Stimulated activated CD4-positive, alpha-beta T cell treated with anti-CD3 and anti-CD28 coated beads, Interleukin-12 subunit alpha, Interleukin-12 subunit beta, amount 100 ng/mL, for 24 hours (primary cell): ENCODE measurements around the gene SNX14.

Experiments used
- DNase-seq, 2 experiments: peaks; one replicate each; pipeline ENCODE4 v3.0.0-alpha.2; 2020; ENCODE audit warnings: low read depth in 2 of 2

The SNX14 gene

GRCh38 chr6:85464722-85465150 lies 128.9 kb downstream of the SNX14 start:
- DNase-seq, result peak in 1 of 2 experiments; percentile 18

GRCh38 chr6:85464260-85464644 lies 129.4 kb downstream of the SNX14 start:
- DNase-seq, result peak in 1 of 2 experiments; percentile 32

DNA sequence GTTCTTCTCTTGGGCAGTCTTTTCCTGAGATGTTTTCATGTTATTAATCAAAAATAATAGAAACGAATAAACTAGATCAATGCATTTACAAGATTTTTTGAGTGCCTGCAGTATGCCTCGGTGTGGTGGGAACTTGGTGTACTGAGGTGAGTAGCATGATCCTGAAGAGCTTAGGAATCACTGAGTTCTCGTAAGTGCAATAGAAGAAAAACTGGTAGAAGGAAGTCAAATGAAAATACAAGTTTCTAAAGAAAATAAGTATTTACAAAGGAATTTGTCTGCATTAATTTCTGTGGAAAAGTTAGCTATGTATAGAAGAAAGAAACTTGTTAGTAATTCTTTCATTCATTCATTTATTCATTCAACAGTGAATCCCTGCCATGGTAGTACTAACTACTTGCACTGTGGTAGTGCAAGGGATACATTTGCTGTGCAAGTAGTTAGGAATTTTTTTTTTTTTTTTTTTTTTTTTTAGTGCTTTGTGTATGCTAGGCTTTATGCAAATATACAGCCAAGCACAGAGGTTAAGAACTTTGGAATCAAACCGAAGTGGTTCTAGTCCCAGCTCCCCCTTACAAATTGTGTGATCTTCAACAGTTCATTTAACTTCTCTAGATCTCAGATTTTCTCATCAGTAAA lies 129.9 kb downstream of the SNX14 start:
- no peak for DNase-seq

DNA sequence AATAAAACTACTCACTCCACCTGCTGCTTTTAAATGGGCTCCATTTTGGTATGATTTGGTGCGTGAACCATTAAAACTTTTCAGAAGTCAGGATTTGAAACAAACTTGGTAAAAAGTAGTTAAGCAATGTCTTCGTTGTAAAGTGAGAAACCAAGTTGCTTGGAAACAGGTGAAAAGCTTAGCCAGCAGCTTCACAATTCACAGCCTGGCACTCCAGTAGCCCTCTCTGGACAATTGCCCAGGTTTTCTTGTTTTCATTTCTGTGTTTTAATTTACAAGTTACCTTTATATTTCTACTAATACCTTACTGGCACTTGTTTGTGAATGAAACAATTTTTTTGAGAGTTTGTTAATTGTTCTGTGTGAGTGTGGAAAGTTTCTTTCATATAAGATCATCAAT lies 131.0 kb downstream of the SNX14 start:
- no peak for DNase-seq

- DNase-seq, result no peak
These were observed 131.9 kb downstream of the SNX14 start for GRCh38 chr6:85461798-85462170.

DNA sequence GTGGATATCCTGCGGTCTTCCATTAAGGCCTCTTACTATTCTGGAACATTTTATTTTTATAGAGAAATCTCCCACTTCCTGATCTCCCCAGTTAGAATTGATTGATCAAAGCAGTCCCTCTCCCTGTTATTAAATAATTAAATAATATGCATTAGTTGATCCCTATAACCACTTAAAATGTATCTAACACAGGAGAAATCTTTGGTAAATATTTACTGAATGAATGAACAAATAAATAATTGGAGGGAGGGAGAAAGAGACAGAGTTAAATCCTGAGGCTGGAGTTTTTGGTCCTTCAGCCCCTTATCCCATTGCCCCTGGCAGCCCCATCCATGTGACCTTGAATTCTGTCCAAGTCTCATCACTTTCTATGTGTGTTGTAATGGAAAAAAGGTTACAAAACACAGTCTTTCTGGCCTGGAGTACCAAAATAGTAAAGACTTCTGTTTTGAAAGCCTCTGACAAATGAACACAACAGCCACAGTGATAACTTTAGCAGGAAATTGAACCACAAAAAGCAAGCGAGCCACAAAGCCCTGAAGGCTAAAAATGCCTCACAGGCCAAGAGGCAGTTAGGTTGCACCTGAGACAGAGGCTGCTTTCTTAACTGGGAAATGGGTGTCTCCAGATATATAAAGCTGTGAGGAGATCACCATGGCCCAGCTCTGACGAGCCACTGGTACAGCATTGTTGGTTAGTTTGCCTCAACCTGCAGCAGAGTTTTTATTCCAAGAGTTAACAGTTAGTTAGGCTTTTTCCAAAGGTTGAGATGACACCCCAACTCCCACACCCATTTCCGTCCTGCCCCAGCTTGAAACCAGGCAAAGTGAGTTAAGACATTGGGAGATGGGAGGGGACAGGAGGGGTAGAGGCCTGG lies 132.5 kb downstream of the SNX14 start:
- no peak for DNase-seq

DNA sequence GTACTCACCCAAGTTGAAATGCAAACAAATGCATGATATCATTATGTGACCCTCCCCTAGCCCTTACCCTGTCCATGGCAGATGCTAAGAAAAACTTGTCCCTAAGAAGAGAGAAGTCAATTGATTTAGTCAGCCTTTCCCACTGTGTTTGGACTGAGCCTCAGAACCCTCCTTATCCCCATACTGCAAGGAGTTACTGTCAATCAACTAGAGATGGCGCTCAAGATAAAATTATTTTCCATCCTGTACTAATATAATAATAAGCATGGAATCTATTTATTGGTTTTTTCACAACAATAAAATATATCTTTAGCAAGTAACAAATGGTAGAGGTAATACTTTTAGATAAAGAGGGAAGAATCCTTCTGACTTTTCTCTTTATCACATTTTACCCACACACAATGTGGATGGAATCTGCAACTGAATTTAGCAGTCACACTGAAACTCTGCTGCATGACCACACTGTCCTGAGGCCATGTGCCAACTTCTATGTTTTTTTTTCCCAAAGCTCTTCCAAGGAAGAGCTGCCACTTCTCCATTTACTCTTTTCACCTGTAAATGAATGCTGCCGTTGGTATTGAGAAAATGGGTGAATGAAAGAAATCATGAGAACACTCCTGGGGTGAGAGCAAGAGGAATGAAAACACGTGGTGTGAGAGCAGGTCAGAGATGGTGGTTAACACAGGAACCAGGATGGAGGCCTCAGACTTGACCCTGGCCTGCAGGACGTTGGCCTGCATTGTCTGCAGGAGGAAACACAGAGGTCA lies 133.3 kb downstream of the SNX14 start:
- no peak for DNase-seq

DNA sequence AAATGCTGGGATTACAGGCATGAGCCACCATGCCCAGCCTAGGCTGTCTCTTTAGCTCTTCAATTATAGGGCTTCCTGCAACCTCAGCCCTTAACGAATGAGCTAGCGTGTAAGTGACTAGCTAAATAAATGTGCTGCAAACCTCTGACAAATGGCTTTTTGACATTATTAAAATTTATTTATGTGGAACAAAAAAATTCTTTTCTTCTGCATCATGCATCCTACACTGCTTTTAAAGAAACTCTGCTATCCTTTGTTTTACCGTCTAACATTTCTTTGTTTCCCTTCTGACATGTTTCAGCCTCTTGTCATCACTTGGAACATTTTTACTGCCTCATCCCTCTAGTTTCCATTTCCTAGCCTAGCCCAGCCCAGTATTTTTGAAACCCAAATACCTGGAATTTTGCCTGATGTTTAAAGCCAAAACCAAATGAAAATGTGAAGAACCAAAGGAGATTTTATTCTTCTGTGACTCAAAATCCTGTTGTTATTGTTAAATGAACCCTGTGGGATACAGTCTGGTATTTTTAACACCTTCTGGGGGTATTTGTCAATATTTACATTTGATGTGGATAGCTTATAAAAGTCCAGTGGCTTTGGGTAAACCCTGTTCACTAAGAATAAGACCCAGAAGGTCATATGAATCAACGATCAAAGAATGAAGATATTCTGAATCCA lies 134.3 kb downstream of the SNX14 start:
- no peak for DNase-seq

- DNase-seq, result no peak
These were observed 134.9 kb downstream of the SNX14 start for GRCh38 chr6:85458782-85459181.

- DNase-seq, result no peak
These were observed 135.5 kb downstream of the SNX14 start for GRCh38 chr6:85458184-85458583.

- DNase-seq, result no peak
These were observed 136.9 kb downstream of the SNX14 start for GRCh38 chr6:85456782-85457181.
